Osteoblast (primary cell): ENCODE data around the gene AOPEP. TPM values are rescaled to one million over a fixed set of nuclear protein-coding genes. Genes with fewer than 3 reads are reported as not detected.

Experiments
- DNase-seq: peaks from one replicate; pipeline ENCODE4 v3.0.0; 2011; ENCODE audit warnings: low spot score, mixed read lengths; ENCODE audit not compliant: insufficient read length; ENCODE audit errors: missing footprints
- H2AFZ ChIP-seq: 2 replicates; pipeline ENCODE4 v1.6.0; 2011; ENCODE audit warnings: mild to moderate bottlenecking, low read length
- H3K27ac ChIP-seq: 2 replicates; pipeline ENCODE4 v1.5.1; 2011; ENCODE audit warnings: mild to moderate bottlenecking, low read depth, low read length, moderate library complexity
- H3K27me3 ChIP-seq: 2 replicates; pipeline ENCODE4 v1.6.0; 2012; ENCODE audit warnings: mild to moderate bottlenecking, control low read depth, inconsistent platforms, low read length, moderate library complexity; ENCODE audit not compliant: insufficient read depth
- H3K36me3 ChIP-seq: 2 replicates; pipeline ENCODE4 v1.5.1; 2011; ENCODE audit warnings: mild to moderate bottlenecking, low read length, control low read depth, moderate library complexity; ENCODE audit not compliant: insufficient read depth
- H3K4me1 ChIP-seq: 2 replicates; pipeline ENCODE4 v1.5.1; 2011; ENCODE audit warnings: mild to moderate bottlenecking, low read length, control low read depth, moderate library complexity; ENCODE audit not compliant: insufficient read depth
- H3K4me2 ChIP-seq: 2 replicates; pipeline ENCODE4 v1.6.0; 2011; ENCODE audit warnings: mild to moderate bottlenecking, low read length; ENCODE audit not compliant: insufficient read depth
- H3K4me3 ChIP-seq: fragments of 200-600 bp; sonication (generic); 3 replicates; pipeline ENCODE4 v1.5.1; 2012; ENCODE audit warnings: mild to moderate bottlenecking, low read length, inconsistent platforms; ENCODE audit not compliant: insufficient read depth
- H3K79me2 ChIP-seq: 2 replicates; pipeline ENCODE4 v1.6.0; 2012; ENCODE audit warnings: mild to moderate bottlenecking, low read length, control low read depth, inconsistent platforms; ENCODE audit not compliant: insufficient read depth
- H3K9me3 ChIP-seq: 2 replicates; pipeline ENCODE4 v1.5.1; 2011; ENCODE audit warnings: low read depth, low read length, control low read depth
- H4K20me1 ChIP-seq: 2 replicates; pipeline ENCODE4 v1.6.0; 2012; ENCODE audit warnings: mild to moderate bottlenecking, low read length, control low read depth; ENCODE audit not compliant: insufficient read depth
- total RNA-seq: library from RNA; depleted of rRNA; stranded (reverse); fragments of >200 nt; gene quantifications from 2 replicates; pipeline ENCODE4 v1.2.3, GENCODE V29; 2012
- TF ChIP-seq, protein P1 (sequence below): IDR thresholded peaks from 2 replicates; pipeline ENCODE4 v1.5.1; 2011; ENCODE audit warnings: mild to moderate bottlenecking, low read depth, low read length, moderate library complexity; ENCODE audit errors: extremely low read depth

Gene AOPEP
- total RNA-seq, 1 donor = 131 TPM

DNA sequence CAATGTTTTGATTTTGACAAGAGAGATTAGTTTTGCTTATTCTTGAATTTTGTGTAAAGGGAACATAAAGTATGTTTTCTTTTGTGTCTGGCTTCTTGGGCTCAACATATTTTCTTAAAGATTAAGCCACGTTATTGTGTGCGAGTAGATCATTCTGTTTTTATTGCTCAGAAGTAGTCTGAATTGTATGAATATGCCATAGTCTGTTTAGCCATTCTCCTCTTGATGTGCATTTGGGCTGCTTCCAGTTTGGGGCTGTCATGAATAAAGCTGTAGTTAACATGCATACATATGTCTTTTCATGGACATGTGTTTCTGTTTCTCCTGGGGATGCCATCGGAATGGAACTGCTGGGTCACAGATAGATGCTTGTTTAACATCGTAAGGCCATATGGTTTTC lies 392.1 kb downstream of the AOPEP start:
- Histone ChIP-seq H2AFZ (no peak overlapping the region), H3K36me3 (no peaks in the 10 kb centered on the region), H4K20me1 (no peaks in the 10 kb centered on the region), H3K9me3 (no peaks in the 10 kb centered on the region), H3K27ac (peak overlapping the region; percentile 1), H3K4me3 (no peak overlapping the region), H3K4me1 (peaks cover 7% of the 10 kb centered on the region), H3K4me2 (no peak overlapping the region), H3K27me3 (no peaks in the 10 kb centered on the region), H3K79me2 (no peaks in the 10 kb centered on the region)
- TF ChIP-seq, protein P1, sequence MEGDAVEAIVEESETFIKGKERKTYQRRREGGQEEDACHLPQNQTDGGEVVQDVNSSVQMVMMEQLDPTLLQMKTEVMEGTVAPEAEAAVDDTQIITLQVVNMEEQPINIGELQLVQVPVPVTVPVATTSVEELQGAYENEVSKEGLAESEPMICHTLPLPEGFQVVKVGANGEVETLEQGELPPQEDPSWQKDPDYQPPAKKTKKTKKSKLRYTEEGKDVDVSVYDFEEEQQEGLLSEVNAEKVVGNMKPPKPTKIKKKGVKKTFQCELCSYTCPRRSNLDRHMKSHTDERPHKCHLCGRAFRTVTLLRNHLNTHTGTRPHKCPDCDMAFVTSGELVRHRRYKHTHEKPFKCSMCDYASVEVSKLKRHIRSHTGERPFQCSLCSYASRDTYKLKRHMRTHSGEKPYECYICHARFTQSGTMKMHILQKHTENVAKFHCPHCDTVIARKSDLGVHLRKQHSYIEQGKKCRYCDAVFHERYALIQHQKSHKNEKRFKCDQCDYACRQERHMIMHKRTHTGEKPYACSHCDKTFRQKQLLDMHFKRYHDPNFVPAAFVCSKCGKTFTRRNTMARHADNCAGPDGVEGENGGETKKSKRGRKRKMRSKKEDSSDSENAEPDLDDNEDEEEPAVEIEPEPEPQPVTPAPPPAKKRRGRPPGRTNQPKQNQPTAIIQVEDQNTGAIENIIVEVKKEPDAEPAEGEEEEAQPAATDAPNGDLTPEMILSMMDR = no peak
- no peak for DNase-seq

DNA sequence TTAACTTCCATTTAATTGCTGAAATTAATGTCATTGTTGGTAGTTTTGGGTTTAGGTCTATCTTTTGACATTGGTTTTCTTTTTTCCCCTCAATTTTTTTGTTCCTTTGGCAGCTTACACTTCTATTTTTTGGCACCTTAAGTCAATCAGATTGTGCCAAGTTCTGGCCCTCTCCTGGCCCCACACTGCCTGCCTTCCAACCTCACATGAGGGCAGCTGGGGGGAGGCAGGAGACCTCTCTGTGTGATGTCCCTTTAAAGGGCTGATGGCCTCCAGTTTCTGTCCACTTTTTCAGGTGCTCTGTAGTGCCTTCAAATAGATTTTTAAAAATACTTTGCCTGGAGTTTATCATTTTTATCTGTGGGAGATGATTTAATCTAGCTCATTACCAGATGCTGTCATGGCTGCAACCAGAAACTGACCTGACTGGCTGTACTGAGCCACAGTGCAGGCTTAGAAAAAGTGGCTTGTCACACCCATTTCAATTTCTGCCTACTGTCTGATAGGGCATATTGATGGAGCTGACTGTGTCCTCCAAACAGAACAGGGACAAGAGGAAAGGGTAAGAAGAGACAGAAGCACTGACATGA lies 394.4 kb downstream of the AOPEP start:
- DNase-seq = no peak
- TF ChIP-seq, protein P1 = no peak

DNA sequence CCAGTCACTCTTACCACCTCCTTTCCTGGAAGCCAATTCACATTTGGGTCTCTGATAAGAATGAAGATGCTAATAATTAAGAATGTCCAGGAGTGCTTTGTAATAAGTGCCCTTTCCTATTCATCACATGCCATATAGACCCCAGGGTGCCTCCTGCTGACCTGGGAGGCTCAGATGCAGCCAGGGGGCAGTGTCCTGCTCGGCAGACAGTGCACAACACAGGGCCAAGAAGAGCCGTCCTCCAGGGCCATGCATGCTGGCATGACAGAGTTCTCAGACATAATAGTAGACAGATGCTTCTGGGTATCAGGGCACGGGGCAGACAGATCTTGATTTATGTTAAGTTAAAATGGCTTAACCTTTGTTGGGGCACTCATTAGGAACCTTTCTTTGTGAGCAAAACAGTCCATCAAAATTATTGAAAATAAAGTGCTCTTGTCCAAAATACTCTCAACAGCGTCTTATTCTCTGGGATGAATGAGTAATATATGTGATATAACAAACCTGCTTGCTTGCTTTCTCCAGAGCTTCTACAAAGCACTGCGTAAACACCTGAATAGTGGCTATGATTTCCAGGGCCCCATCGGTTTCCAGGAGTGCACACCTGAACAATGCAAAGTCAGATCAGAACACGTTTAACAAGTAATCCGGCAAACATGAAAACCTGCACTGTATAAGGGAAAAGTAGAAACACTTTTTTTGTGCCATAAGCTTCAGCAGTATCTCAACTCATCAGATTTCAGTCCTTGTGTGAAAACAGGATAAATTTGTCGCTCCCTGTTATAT lies 398.3 kb downstream of the AOPEP start:
- Histone ChIP-seq H3K4me2 (no peak overlapping the region), H3K27me3 (no peaks in the 10 kb centered on the region), H3K4me1 (peaks cover 28% of the 10 kb centered on the region), H3K36me3 (no peaks in the 10 kb centered on the region), H3K9me3 (no peaks in the 10 kb centered on the region), H3K27ac (no peak overlapping the region), H3K79me2 (no peaks in the 10 kb centered on the region), H4K20me1 (no peaks in the 10 kb centered on the region), H2AFZ (no peak overlapping the region), H3K4me3 (no peak overlapping the region)
- DNase-seq = peak; percentile 22
- TF ChIP-seq, protein P1 = peak; percentile 33

More for the DNA sequence above, 394.4 kb downstream of the AOPEP start:
- H2AFZ ChIP-seq = no peak overlapping the region
- no peaks in the 10 kb centered on the region for H3K27me3 ChIP-seq
- H3K36me3 ChIP-seq = no peaks in the 10 kb centered on the region
- no peaks in the 10 kb centered on the region for H4K20me1 ChIP-seq
- H3K79me2 ChIP-seq = no peaks in the 10 kb centered on the region
- H3K4me3 ChIP-seq = no peak overlapping the region
- H3K27ac ChIP-seq = no peak overlapping the region
- no peak overlapping the region for H3K4me2 ChIP-seq
- H3K9me3 ChIP-seq = no peaks in the 10 kb centered on the region
- H3K4me1 ChIP-seq = peaks cover 14% of the 10 kb centered on the region

DNA sequence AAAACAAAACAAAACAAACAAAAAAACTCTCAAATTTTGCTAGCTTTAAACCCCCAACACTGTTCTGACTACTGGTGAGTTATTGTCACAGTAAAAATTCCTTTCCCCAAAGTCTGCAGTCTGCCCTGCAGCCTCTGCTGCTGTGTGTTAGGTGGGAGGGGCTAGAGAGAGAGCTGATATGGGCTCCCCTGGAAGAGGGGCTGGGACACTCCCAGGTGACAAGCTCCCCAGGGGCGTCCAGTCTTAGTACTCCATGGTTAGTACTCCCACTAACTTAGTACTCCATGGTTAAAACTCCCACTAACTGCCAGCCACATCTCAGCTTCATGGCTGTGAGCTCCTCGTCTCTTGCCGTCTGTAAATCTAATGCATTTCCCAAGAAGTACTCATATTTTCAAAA lies 399.2 kb downstream of the AOPEP start:
- peak overlapping the region; percentile 31 for H3K4me2 ChIP-seq
- TF ChIP-seq, protein P1 = no peak
- H3K4me1 ChIP-seq = peaks cover 28% of the 10 kb centered on the region

More for the DNA sequence above, 399.2 kb downstream of the AOPEP start:
- Histone ChIP-seq H3K79me2 (no peaks in the 10 kb centered on the region), H3K4me3 (no peak overlapping the region), H3K9me3 (no peaks in the 10 kb centered on the region), H4K20me1 (no peaks in the 10 kb centered on the region), H3K27me3 (no peaks in the 10 kb centered on the region), H3K27ac (no peak overlapping the region), H3K36me3 (no peaks in the 10 kb centered on the region), H2AFZ (no peak overlapping the region)
- DNase-seq = no peak
